ENCODE results near the gene NOTCH4.

DNA sequence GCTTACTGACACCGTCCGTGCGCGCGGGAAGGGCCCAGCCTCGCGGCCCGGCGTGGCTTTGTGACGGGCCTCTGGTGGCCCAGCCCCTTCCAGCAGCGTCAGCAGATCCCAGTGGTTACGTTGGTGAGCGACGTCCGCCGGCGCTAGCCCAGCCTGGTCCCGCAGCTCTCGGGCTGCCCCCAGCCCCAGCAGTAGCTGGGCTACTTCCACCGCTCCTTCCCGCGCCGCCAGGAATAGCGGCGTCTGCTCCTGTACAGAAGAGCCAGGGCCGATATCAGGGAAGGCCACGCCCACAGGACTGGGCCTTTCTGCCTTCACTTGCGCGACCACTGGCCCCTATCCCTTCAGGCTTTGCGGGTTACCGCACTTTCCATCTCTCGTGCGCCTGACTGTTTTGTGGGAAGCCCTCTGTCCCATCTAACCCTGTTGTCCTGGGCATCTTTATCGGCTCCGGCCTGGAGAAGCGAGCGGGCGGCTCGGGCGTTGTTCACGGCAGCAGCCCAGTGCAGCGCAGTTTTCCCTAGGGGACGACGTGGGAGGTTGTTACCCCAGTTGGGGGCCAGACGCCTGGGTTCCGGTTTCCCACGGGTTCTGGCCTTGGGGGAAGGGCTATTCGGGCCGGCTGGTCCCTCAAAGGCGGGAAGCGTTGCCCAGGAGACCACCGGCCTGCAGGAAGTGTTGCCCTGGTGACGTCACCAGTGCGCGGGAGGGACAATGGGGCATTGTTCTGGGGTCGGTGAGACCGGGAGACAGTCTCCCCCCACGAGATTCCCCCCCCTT lies 27.8 kb downstream of the NOTCH4 start:
- TF ChIP-seq POLR2A (IDR thresholded peaks at IDR 0.05): peak; percentile 98
- TF ChIP-seq, protein P1, sequence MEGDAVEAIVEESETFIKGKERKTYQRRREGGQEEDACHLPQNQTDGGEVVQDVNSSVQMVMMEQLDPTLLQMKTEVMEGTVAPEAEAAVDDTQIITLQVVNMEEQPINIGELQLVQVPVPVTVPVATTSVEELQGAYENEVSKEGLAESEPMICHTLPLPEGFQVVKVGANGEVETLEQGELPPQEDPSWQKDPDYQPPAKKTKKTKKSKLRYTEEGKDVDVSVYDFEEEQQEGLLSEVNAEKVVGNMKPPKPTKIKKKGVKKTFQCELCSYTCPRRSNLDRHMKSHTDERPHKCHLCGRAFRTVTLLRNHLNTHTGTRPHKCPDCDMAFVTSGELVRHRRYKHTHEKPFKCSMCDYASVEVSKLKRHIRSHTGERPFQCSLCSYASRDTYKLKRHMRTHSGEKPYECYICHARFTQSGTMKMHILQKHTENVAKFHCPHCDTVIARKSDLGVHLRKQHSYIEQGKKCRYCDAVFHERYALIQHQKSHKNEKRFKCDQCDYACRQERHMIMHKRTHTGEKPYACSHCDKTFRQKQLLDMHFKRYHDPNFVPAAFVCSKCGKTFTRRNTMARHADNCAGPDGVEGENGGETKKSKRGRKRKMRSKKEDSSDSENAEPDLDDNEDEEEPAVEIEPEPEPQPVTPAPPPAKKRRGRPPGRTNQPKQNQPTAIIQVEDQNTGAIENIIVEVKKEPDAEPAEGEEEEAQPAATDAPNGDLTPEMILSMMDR (IDR thresholded peaks at IDR 0.05): peak in 1 of 6 experiments; percentile 2

Measured in adrenal gland (tissue), 5 donors.